Skeletal muscle tissue (tissue), 4 donors: ENCODE measurements around the gene ACER1. TPM values are rescaled to one million over a fixed set of nuclear protein-coding genes. Genes with fewer than 3 reads are reported as not detected.

Source experiments
- H3K27ac ChIP-seq: one replicate; pipeline ENCODE4 v1.7.0; 2013; ENCODE audit warnings: mild to moderate bottlenecking, low read depth, low read length, inconsistent platforms
- H3K27me3 ChIP-seq, 3 donors: one replicate each; pipeline ENCODE4 v1.7.0; 2013; ENCODE audit warnings: low read length in 3 of 3; ENCODE audit not compliant: control insufficient read depth in 3 of 3, insufficient read depth in 3 of 3
- H3K36me3 ChIP-seq, 3 donors: one replicate each; pipeline ENCODE4 v1.7.0; 2013; ENCODE audit warnings: low read length in 3 of 3; ENCODE audit not compliant: control insufficient read depth in 3 of 3, insufficient read depth in 3 of 3
- H3K4me1 ChIP-seq, 3 donors: one replicate each; pipeline ENCODE4 v1.7.0; 2013; ENCODE audit warnings: low read length in 3 of 3, mild to moderate bottlenecking in 3 of 3; ENCODE audit not compliant: control insufficient read depth in 3 of 3, insufficient read depth in 3 of 3
- H3K4me3 ChIP-seq, 3 donors: one replicate each; pipeline ENCODE4 v1.7.0; 2013; ENCODE audit warnings: low read length in 3 of 3
- H3K9ac ChIP-seq, 3 donors: one replicate each; pipeline ENCODE4 v1.7.0; 2013; ENCODE audit warnings: low read length in 3 of 3, mild to moderate bottlenecking in 3 of 3, moderate library complexity in 2 of 3, low read depth in 1 of 3
- H3K9me3 ChIP-seq, 3 donors: one replicate each; pipeline ENCODE4 v1.7.0; 2013; ENCODE audit warnings: low read length in 3 of 3; ENCODE audit not compliant: control insufficient read depth in 3 of 3
- total RNA-seq: library from RNA; depleted of rRNA; stranded (reverse); fragments of >200 nt; gene quantifications from one replicate; pipeline ENCODE4 v1.2.3, GENCODE V29; 2014
- donor health status: Osteomylitis.

ACER1 gene
- total RNA-seq, 1 donor from 2014 or later = 0.52 TPM

- Histone ChIP-seq H3K27ac (peak overlapping the region; percentile 4), H3K36me3 (peaks cover 14 to 24% (median 24%) of the 10 kb centered on the region in 3 donors)
These were observed 70.1 kb downstream of the ACER1 start for GRCh38 chr19:6263306-6263705.

GRCh38 chr19:6262519-6262918, 70.9 kb downstream of the ACER1 start:
- Histone ChIP-seq H3K9me3 (no peaks in the 10 kb centered on the region), H3K4me3 (no peak overlapping the region), H3K27me3 (no peaks in the 10 kb centered on the region), H3K9ac (no peak overlapping the region), H3K36me3 (peaks cover 9 to 18% (median 17%) of the 10 kb centered on the region in 3 donors), H3K27ac (no peak overlapping the region), H3K4me1 (peaks cover 33 to 57% (median 45%) of the 10 kb centered on the region in 3 donors)

More at GRCh38 chr19:6263306-6263705, 70.1 kb downstream of the ACER1 start:
- peaks cover 33 to 52% (median 45%) of the 10 kb centered on the region in 3 donors for H3K4me1 ChIP-seq
- H3K27me3 ChIP-seq = no peaks in the 10 kb centered on the region
- no peaks in the 10 kb centered on the region for H3K9me3 ChIP-seq
- no peak overlapping the region for H3K4me3 ChIP-seq
- peak overlapping the region; percentile 2 to 62 (median 61) for H3K9ac ChIP-seq

GRCh38 chr19:6261883-6262282, 71.5 kb downstream of the ACER1 start:
- Histone ChIP-seq H3K27me3 (no peaks in the 10 kb centered on the region), H3K4me1 (peaks cover 33 to 57% (median 45%) of the 10 kb centered on the region in 3 donors), H3K9me3 (no peaks in the 10 kb centered on the region), H3K9ac (peak overlapping the region in 2 of 3 donors; percentile 25 to 38), H3K4me3 (no peak overlapping the region), H3K36me3 (peaks cover 9 to 17% (median 15%) of the 10 kb centered on the region in 3 donors), H3K27ac (no peak overlapping the region)

GRCh38 chr19:6260912-6261650, 72.3 kb downstream of the ACER1 start:
- H3K4me3 ChIP-seq = no peak overlapping the region
- no peak overlapping the region for H3K9ac ChIP-seq
- no peak overlapping the region for H3K27ac ChIP-seq
- no peaks in the 10 kb centered on the region for H3K9me3 ChIP-seq
- peaks cover 33 to 57% (median 45%) of the 10 kb centered on the region in 3 donors for H3K4me1 ChIP-seq
- H3K27me3 ChIP-seq = no peaks in the 10 kb centered on the region
- peaks cover 9 to 17% (median 15%) of the 10 kb centered on the region in 3 donors for H3K36me3 ChIP-seq

- H3K9me3 ChIP-seq = no peaks in the 10 kb centered on the region
These were observed 73.0 kb downstream of the ACER1 start for GRCh38 chr19:6260376-6260775.

GRCh38 chr19:6259312-6259861, 74.0 kb downstream of the ACER1 start:
- Histone ChIP-seq H3K9me3 (no peaks in the 10 kb centered on the region), H3K9ac (peak overlapping the region in 1 of 3 donors; percentile 33), H3K4me3 (no peak overlapping the region), H3K4me1 (peaks cover 32 to 54% (median 43%) of the 10 kb centered on the region in 3 donors), H3K36me3 (peaks cover 9 to 17% (median 15%) of the 10 kb centered on the region in 3 donors), H3K27me3 (no peaks in the 10 kb centered on the region), H3K27ac (peak overlapping the region; percentile 56)

More at GRCh38 chr19:6260376-6260775, 73.0 kb downstream of the ACER1 start:
- Histone ChIP-seq H3K36me3 (peaks cover 9 to 17% (median 15%) of the 10 kb centered on the region in 3 donors), H3K9ac (peak overlapping the region in 1 of 3 donors; percentile 33), H3K27me3 (no peaks in the 10 kb centered on the region), H3K27ac (no peak overlapping the region), H3K4me1 (peaks cover 33 to 57% (median 45%) of the 10 kb centered on the region in 3 donors), H3K4me3 (no peak overlapping the region)

- H3K36me3 ChIP-seq = peaks cover 9 to 17% (median 15%) of the 10 kb centered on the region in 3 donors
- H3K27ac ChIP-seq = peak overlapping the region; percentile 56
- peak overlapping the region in 1 of 3 donors; percentile 33 for H3K9ac ChIP-seq
- H3K9me3 ChIP-seq = no peaks in the 10 kb centered on the region
- H3K4me3 ChIP-seq = no peak overlapping the region
- H3K4me1 ChIP-seq = peaks cover 28 to 55% (median 45%) of the 10 kb centered on the region in 3 donors
- no peaks in the 10 kb centered on the region for H3K27me3 ChIP-seq
These were observed 74.5 kb downstream of the ACER1 start for GRCh38 chr19:6258812-6259311.

Other genes starting within 250 kb of the ACER1 start
- gene RFX2, start 223.1 kb downstream of the ACER1 start, total RNA-seq = 5.2 TPM
- gene ACSBG2, start 197.9 kb downstream of the ACER1 start, total RNA-seq = not detected
- 2.6 TPM for gene MLLT1, start 53.6 kb downstream of the ACER1 start, total RNA-seq
- gene CLPP, start 27.9 kb upstream of the ACER1 start, total RNA-seq = 29.7 TPM
- 75.2 TPM for gene ALKBH7, start 39.2 kb upstream of the ACER1 start, total RNA-seq
- gene PSPN, start 42.3 kb upstream of the ACER1 start, total RNA-seq = 1.0 TPM
- 36.5 TPM for gene GTF2F1, start 59.6 kb upstream of the ACER1 start, total RNA-seq
- gene KHSRP, start 91.2 kb upstream of the ACER1 start, total RNA-seq = 65.2 TPM
- 0.52 TPM for gene SLC25A41, start 100.2 kb upstream of the ACER1 start, total RNA-seq
- 7.8 TPM for gene SLC25A23, start 126.2 kb upstream of the ACER1 start, total RNA-seq
- not detected for gene CRB3, start 130.7 kb upstream of the ACER1 start, total RNA-seq
- gene DENND1C, start 148.2 kb upstream of the ACER1 start, total RNA-seq = not detected
- not detected for gene TUBB4A, start 168.7 kb upstream of the ACER1 start, total RNA-seq
- gene TNFSF9, start 197.4 kb upstream of the ACER1 start, total RNA-seq = 1.0 TPM